Small intestine (tissue), 7 donors: ENCODE measurements around the gene PKP4. TPM values are rescaled to one million over a fixed set of nuclear protein-coding genes. Genes with fewer than 3 reads are reported as not detected.

Source experiments
- DNase-seq, 2 donors: peaks; one replicate each; pipeline versions ENCODE4 v3.0.0 to v3.0.0-alpha.2; 2013
- FAIRE-seq: peaks from 2 replicates; lab custom pipeline; 2012; peaks lifted over from hg19 to GRCh38; lab: Jason Lieb, UNC
- H3K27ac ChIP-seq, 3 donors: one replicate each; pipeline ENCODE4 v1.5.1; 2013; ENCODE audit warnings: low read length in 2 of 3, mild to moderate bottlenecking in 2 of 3, control low read depth in 1 of 3, inconsistent platforms in 1 of 3, low read depth in 1 of 3, moderate library complexity in 1 of 3
- H3K27me3 ChIP-seq, 3 donors: one replicate each; pipeline ENCODE4 v1.6.1; 2013; ENCODE audit warnings: low read length in 3 of 3, inconsistent platforms in 1 of 3; ENCODE audit not compliant: control insufficient read depth in 3 of 3, insufficient read depth in 3 of 3
- H3K36me3 ChIP-seq, 3 donors: one replicate each; pipeline ENCODE4 v1.6.1; 2013; ENCODE audit warnings: low read length in 3 of 3, inconsistent platforms in 1 of 3, low read depth in 1 of 3, mild to moderate bottlenecking in 1 of 3, moderate library complexity in 1 of 3; ENCODE audit not compliant: control insufficient read depth in 3 of 3, insufficient read depth in 2 of 3
- H3K4me1 ChIP-seq, 3 donors: one replicate each; pipeline ENCODE4 v1.6.1; 2013; ENCODE audit warnings: low read length in 2 of 3, inconsistent platforms in 1 of 3, low read depth in 1 of 3, mild to moderate bottlenecking in 1 of 3, moderate library complexity in 1 of 3; ENCODE audit not compliant: control insufficient read depth in 3 of 3, insufficient read depth in 2 of 3
- H3K4me3 ChIP-seq, 3 donors: one replicate each; pipeline ENCODE4 v1.5.1; 2013; ENCODE audit warnings: low read length in 3 of 3, control low read depth in 1 of 3, inconsistent platforms in 1 of 3, low read depth in 1 of 3, mild to moderate bottlenecking in 1 of 3, moderate library complexity in 1 of 3
- H3K9me3 ChIP-seq, 2 donors: one replicate each; pipeline ENCODE4 v1.6.1; 2013; ENCODE audit warnings: low read depth in 1 of 2, low read length in 1 of 2; ENCODE audit not compliant: control insufficient read depth in 2 of 2, insufficient read depth in 1 of 2
- WGBS, 3 donors: extraction: QIAGEN DNeasy Blood & Tissue Kit; methylation state at CpG; one replicate each; pipeline ENCODE4 v1.1.7; 2013; 5-methylcytosine and 5-hydroxymethylcytosine counted together
- polyA plus RNA-seq, 4 donors: library from polyadenylated mRNA; stranded (reverse) in 3 of 4; unstranded in 1 of 4; fragments of 200-250 nt in 3 of 4; fragments of 120-200 nt in 1 of 4; gene quantifications; one replicate each; pipeline versions ENCODE4 v1.2.1 to v1.2.3, GENCODE V29; 2013
- donor health status: healthy with polysubstance abuse.
- donor health status: control.
- donor health status: control.
- donor health status: Bipolar disorder and iron deficiency.
- donor health status: healthy.

PKP4 gene
- polyA plus RNA-seq, 4 donors, result 16.8 to 54.3 (median 23.3) TPM

- Histone ChIP-seq H3K27ac (no peak overlapping the region), H3K9me3 (no peaks in the 10 kb centered on the region), H3K4me3 (no peak overlapping the region), H3K4me1 (no peaks in the 10 kb centered on the region), H3K36me3 (peaks cover 10 to 52% (median 14%) of the 10 kb centered on the region in 3 donors), H3K27me3 (no peaks in the 10 kb centered on the region)
- WGBS, 3 donors, result 61 to 82% (median 81%) methylated on average over 1 of the region's 1 CpG
- no peak for DNase-seq
- no peak for FAIRE-seq
Observed at GRCh38 chr2:158659483-158659882, 202.7 kb downstream of the PKP4 start.

- Histone ChIP-seq H3K9me3 (no peaks in the 10 kb centered on the region), H3K4me3 (no peak overlapping the region), H3K36me3 (peaks cover 12 to 52% (median 16%) of the 10 kb centered on the region in 3 donors), H3K27ac (no peak overlapping the region), H3K27me3 (no peaks in the 10 kb centered on the region), H3K4me1 (no peaks in the 10 kb centered on the region)
- FAIRE-seq (no peak), DNase-seq (no peak)
- WGBS, 3 donors, result 94 to 96% (median 95%) methylated on average over 14 of the region's 14 CpGs
Observed at GRCh38 chr2:158661231-158661630, 204.5 kb downstream of the PKP4 start.

GRCh38 chr2:158662421-158662820, 205.7 kb downstream of the PKP4 start:
- Histone ChIP-seq H3K9me3 (no peaks in the 10 kb centered on the region), H3K27ac (no peak overlapping the region), H3K36me3 (peaks cover 12 to 51% (median 21%) of the 10 kb centered on the region in 3 donors), H3K27me3 (no peaks in the 10 kb centered on the region), H3K4me3 (no peak overlapping the region), H3K4me1 (no peaks in the 10 kb centered on the region)
- DNase-seq, result no peak
- 84 to 95% (median 92%) methylated on average over 6 of the region's 6 CpGs for WGBS, 3 donors
- no peak for FAIRE-seq

- Histone ChIP-seq H3K27ac (no peak overlapping the region), H3K4me3 (no peak overlapping the region), H3K27me3 (no peaks in the 10 kb centered on the region), H3K4me1 (no peaks in the 10 kb centered on the region), H3K9me3 (no peaks in the 10 kb centered on the region), H3K36me3 (peaks cover 11 to 54% (median 21%) of the 10 kb centered on the region in 3 donors)
- WGBS, 3 donors, result 93 to 100% (median 96%) methylated on average over 6 of the region's 6 CpGs
- no peak for FAIRE-seq
- no peak for DNase-seq
Observed at GRCh38 chr2:158663796-158664195, 207.0 kb downstream of the PKP4 start.

- no peak for FAIRE-seq
- H3K27me3 ChIP-seq, result no peaks in the 10 kb centered on the region
- no peak overlapping the region for H3K27ac ChIP-seq
- H3K9me3 ChIP-seq, result no peaks in the 10 kb centered on the region
- H3K4me1 ChIP-seq, result no peaks in the 10 kb centered on the region
- 67 to 82% (median 74%) methylated on average over 3 of the region's 3 CpGs for WGBS, 3 donors
- DNase-seq, result no peak
- H3K36me3 ChIP-seq, result peaks cover 10 to 53% (median 24%) of the 10 kb centered on the region in 3 donors
- no peak overlapping the region for H3K4me3 ChIP-seq
Observed at GRCh38 chr2:158664987-158665386, 208.2 kb downstream of the PKP4 start.

GRCh38 chr2:158665536-158666302, 209.0 kb downstream of the PKP4 start:
- Histone ChIP-seq H3K4me1 (no peaks in the 10 kb centered on the region), H3K27me3 (no peaks in the 10 kb centered on the region), H3K4me3 (no peak overlapping the region), H3K36me3 (peaks cover 12 to 55% (median 24%) of the 10 kb centered on the region in 3 donors), H3K27ac (no peak overlapping the region), H3K9me3 (no peaks in the 10 kb centered on the region)
- WGBS, 3 donors, result 57 to 72% (median 70%) methylated on average over 5 of the region's 5 CpGs
- no peak for DNase-seq
- no peak for FAIRE-seq

- Histone ChIP-seq H3K27me3 (no peaks in the 10 kb centered on the region), H3K36me3 (peaks cover 9 to 53% (median 24%) of the 10 kb centered on the region in 3 donors), H3K4me3 (no peak overlapping the region), H3K9me3 (no peaks in the 10 kb centered on the region), H3K4me1 (no peaks in the 10 kb centered on the region), H3K27ac (no peak overlapping the region)
- DNase-seq (no peak), FAIRE-seq (no peak)
- WGBS, 3 donors, result 94 to 98% (median 96%) methylated on average over 8 of the region's 8 CpGs
Observed at GRCh38 chr2:158666969-158667368, 210.2 kb downstream of the PKP4 start.

- no peak overlapping the region for H3K4me3 ChIP-seq
- no peaks in the 10 kb centered on the region for H3K4me1 ChIP-seq
- no peak for FAIRE-seq
- H3K27ac ChIP-seq, result no peak overlapping the region
- H3K27me3 ChIP-seq, result no peaks in the 10 kb centered on the region
- WGBS, 3 donors, result 73 to 88% (median 88%) methylated on average over 4 of the region's 4 CpGs
- no peaks in the 10 kb centered on the region for H3K9me3 ChIP-seq
- no peak for DNase-seq
- H3K36me3 ChIP-seq, result peaks cover 9 to 53% (median 19%) of the 10 kb centered on the region in 3 donors
Observed at GRCh38 chr2:158667586-158667985, 210.8 kb downstream of the PKP4 start.
